H1 (cell line): ENCODE data around the gene ACE. TPM values are rescaled to one million over a fixed set of nuclear protein-coding genes. Genes with fewer than 3 reads are reported as not detected.

Source experiments
- JUND ChIP-seq: IDR thresholded peaks from 2 replicates; pipeline ENCODE4 v1.6.1; 2011; ENCODE audit warnings: mild to moderate bottlenecking, improper control_type of control experiment, low read length
- RXRA ChIP-seq: IDR thresholded peaks from 2 replicates; pipeline ENCODE4 v1.6.1; 2011; ENCODE audit warnings: low read depth, mild to moderate bottlenecking, low read length, moderate library complexity; ENCODE audit not compliant: insufficient read depth
- polyA plus RNA-seq, 7 experiments: library from polyadenylated mRNA; depleted of rRNA in 3 of 7; stranded (reverse) in 5 of 7; unstranded in 2 of 7; fragments of >200 nt in 5 of 7; fragments of 200-250 nt in 2 of 7; gene quantifications; 1 replicate in 5 of 7; 2 replicates in 1 of 7; 4 replicates in 1 of 7; pipeline versions ENCODE4 v1.2.1 to v1.2.3, GENCODE V29; 2011 to 2013; ENCODE audit warnings: missing spikeins in 2 of 7, mixed read lengths in 2 of 7
- total RNA-seq: library from RNA; stranded (reverse); fragmentation: NEBNext Ultra II Directional; extraction: Animal tissue kit (Norgen Biotek cat#: 25700); gene quantifications from 2 replicates; pipeline ENCODE4 v1.2.1, GENCODE V29; 2021

Gene ACE
- total and polyA plus RNA-seq, 2 of the 8 experiments (the other 6 are each of a cell fraction or from before 2014, with no cell fraction given), result 2.5 to 5.5 TPM

DNA sequence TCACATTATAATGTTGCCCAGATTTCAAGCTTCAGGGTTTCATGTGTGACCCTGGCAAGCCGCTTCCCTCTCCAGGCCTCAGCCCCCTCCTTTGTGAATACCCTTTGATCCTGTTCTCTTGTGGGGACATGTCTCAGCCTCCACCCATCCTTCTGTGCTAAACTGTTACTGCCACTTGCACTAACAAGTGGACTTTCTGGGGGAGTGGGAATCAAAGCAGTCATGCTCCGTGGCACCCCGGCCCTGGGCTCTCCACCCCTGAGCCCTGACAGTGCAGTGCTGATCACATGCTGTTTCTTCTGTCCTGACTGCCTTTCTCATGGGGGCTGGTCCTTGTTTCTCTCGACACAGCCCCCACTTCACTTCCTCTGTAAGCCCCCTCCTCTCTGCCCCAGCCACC lies 63.7 kb downstream of the ACE start (continued):
- TF ChIP-seq RXRA (no peak), JUND (no peak)
